HEK293 (cell line): Measurements from ENCODE around the gene SRSF2.
"Not testable (repeated sequence)": the region's sequence is repeated elsewhere in the genome, so short reads cannot be mapped to it uniquely, and the experiment has no call there.

Experiments used
- CTCF ChIP-seq: fragments of 450-650 bp; formaldehyde crosslinking; IDR thresholded peaks from 2 replicates; pipeline ENCODE4 v1.5.1; 2016; ENCODE audit warnings: missing biosample characterization, missing genetic modification characterization
- ZNF398 ChIP-seq: fragments of 450-650 bp; formaldehyde crosslinking; IDR thresholded peaks from 2 replicates; pipeline ENCODE4 v1.5.1; 2017; ENCODE audit warnings: missing biosample characterization, missing genetic modification characterization
- ZSCAN4 ChIP-seq: fragments of 450-650 bp; formaldehyde crosslinking; IDR thresholded peaks from 2 replicates; pipeline ENCODE4 v1.5.1; 2017; ENCODE audit warnings: missing biosample characterization, missing genetic modification characterization

- not testable (repeated sequence) for TF ChIP-seq ZSCAN4 (tag by site-specific recombination); ZNF398; CTCF (tag by site-specific recombination)
Measured at GRCh38 chr17:76739568-76740115, 2.5 kb upstream of the SRSF2 start.
